ENCODE data around the gene SLMAP. TPM values are rescaled to one million over a fixed set of nuclear protein-coding genes. Genes with fewer than 3 reads are reported as not detected.
A peak's percentile ranks its signal among the peaks of the same experiment; 100 is the strongest.

Gene SLMAP
- polyA plus RNA-seq, 1 of the 3 experiments (the other 2 are of a cell fraction) = 10.5 TPM

DNA sequence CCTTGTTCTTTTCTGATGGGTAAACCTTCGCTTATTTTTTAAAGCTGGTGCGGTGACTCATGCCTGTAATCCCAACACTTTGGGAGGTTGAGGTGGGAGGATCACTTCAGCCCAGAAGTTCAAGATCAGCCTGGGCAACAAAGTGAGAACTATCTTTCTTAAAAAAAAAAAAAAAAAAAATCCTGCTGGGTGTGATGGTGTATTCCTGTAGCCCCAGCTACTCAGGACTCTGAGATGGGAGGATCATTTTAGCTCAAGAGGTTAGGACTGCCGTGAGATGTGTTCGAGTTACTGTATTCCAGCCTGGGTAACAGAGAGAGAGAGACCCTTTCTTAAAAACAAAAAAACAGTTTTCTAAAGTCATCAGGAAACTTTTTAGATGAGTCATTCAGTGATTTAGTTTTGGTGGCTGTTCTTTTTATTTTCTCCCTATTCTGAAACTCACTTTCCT is 37.7 kb downstream of the SLMAP start:
- no peak for TF ChIP-seq GABPA (IDR thresholded peaks at IDR 0.05; ENCODE audit: low read depth)
- TF ChIP-seq FOSL2 (IDR thresholded peaks at IDR 0.05; ENCODE audit: borderline replicate concordance, low read depth) = 0 out of 2 replicates have a peak, but pooled peaks have one; percentile 35
- H3K9me3 ChIP-seq = no peaks in the 10 kb centered on the region
- CTCF ChIA-PET = interaction anchor here (0.8 to 1.0 kb wide), 2 partner anchors 30 to 396 kb away, joined by 3 read pairs; no protein-coding TSS in a partner anchor
- peaks cover 0 to 3% of the 10 kb centered on the region in 2 experiments for H3K36me3 ChIP-seq (replicated peaks in 1 of 2; ENCODE audit: control insufficient read depth in 1 of 2, insufficient read depth in 2 of 2, low read length in 1 of 2)
- H3K4me3 ChIP-seq (ENCODE audit: low read depth in 2 of 2, low read length in 1 of 2) = no peak overlapping the region
- no peaks in the 10 kb centered on the region for H3K9me2 ChIP-seq
- no peaks in the 10 kb centered on the region for H3K27me3 ChIP-seq (ENCODE audit: insufficient read depth)
- peak overlapping the region; percentile 19; the same call in 1 of the 2 replicates for H3K4me2 ChIP-seq
- no peak for DNase-seq
- peaks cover 2 to 11% of the 10 kb centered on the region in 2 experiments; a peak in 3 of 4 replicates for H3K4me1 ChIP-seq (ENCODE audit: control insufficient read depth in 1 of 2, insufficient read depth in 2 of 2, low read depth in 1 of 2, low read length in 1 of 2)
- H4K20me1 ChIP-seq (ENCODE audit: insufficient read depth) = peaks cover 15% of the 10 kb centered on the region
- no peak overlapping the region for H2AFZ ChIP-seq (ENCODE audit: low read depth)
- WGBS (ENCODE audit: low lambda C conversion rate) = 80% methylated on average over 4 of the region's 4 CpGs
- peaks cover 4% of the 10 kb centered on the region for H3F3A ChIP-seq (replicated peaks; ENCODE audit: insufficient read depth)
- peak overlapping the region in 1 of 2 experiments; percentile 43; a peak in 1 of 4 replicates for H3K27ac ChIP-seq (ENCODE audit: low read depth in 2 of 2, low read length in 1 of 2)
- no peak overlapping the region for H3K9ac ChIP-seq
- POLR2A ChIA-PET = no interaction called here
- H3K79me2 ChIP-seq (ENCODE audit: insufficient read depth) = peaks cover 69% of the 10 kb centered on the region

DNA sequence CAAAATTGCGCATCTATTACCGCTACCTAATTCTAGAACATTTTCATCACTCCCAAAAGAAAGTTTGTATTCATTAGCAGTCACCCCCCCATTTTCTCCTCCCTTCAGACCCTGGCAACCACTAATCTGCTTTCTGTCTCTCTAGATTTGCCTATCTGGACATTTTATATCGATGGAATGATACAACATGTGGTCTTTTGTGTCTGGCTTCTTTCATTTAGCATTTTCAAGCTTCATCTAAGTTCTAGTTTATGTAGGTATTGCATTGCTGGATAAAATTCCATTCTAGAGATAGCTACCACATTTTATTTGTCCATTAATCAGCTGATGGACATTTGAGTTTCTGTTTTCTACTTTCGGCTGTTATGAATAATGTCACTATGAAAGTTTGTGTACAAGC is 38.4 kb downstream of the SLMAP start:
- no peak overlapping the region for H2AFZ ChIP-seq (ENCODE audit: low read depth)
- peaks cover 2 to 11% of the 10 kb centered on the region in 2 experiments; a peak in 3 of 4 replicates for H3K4me1 ChIP-seq (ENCODE audit: control insufficient read depth in 1 of 2, insufficient read depth in 2 of 2, low read depth in 1 of 2, low read length in 1 of 2)
- peaks cover 10% of the 10 kb centered on the region for H4K20me1 ChIP-seq (ENCODE audit: insufficient read depth)
- CTCF ChIA-PET = no interaction called here
- no peaks in the 10 kb centered on the region for H3K9me3 ChIP-seq
- H3K27me3 ChIP-seq (ENCODE audit: insufficient read depth) = no peaks in the 10 kb centered on the region
- no peak overlapping the region for H3K4me3 ChIP-seq (ENCODE audit: low read depth in 2 of 2, low read length in 1 of 2)
- H3K79me2 ChIP-seq (ENCODE audit: insufficient read depth) = peaks cover 68% of the 10 kb centered on the region
- WGBS (ENCODE audit: low lambda C conversion rate) = 77% methylated on average over 4 of the region's 4 CpGs
- peak overlapping the region; percentile 18 to 43; a peak in 2 of 4 replicates for H3K27ac ChIP-seq (ENCODE audit: low read depth in 2 of 2, low read length in 1 of 2)
- no peak for TF ChIP-seq MXI1 (IDR thresholded peaks at IDR 0.05; ENCODE audit: low read depth, low read length)
- no peak for TF ChIP-seq NRF1 (IDR thresholded peaks at IDR 0.05; ENCODE audit: low read depth, low read length)
- peak; percentile 60 for TF ChIP-seq TCF12 (IDR thresholded peaks at IDR 0.05)
- H3K36me3 ChIP-seq (replicated peaks in 1 of 2; ENCODE audit: control insufficient read depth in 1 of 2, insufficient read depth in 2 of 2, low read length in 1 of 2) = peaks cover 0 to 3% of the 10 kb centered on the region in 2 experiments
- H3K9me2 ChIP-seq = no peaks in the 10 kb centered on the region
- no peak for DNase-seq
- H3K9ac ChIP-seq = no peak overlapping the region
- H3K4me2 ChIP-seq = peak overlapping the region; percentile 19; the same call in 1 of the 2 replicates
- H3F3A ChIP-seq (replicated peaks; ENCODE audit: insufficient read depth) = peaks cover 4% of the 10 kb centered on the region
- POLR2A ChIA-PET = no interaction called here

DNA sequence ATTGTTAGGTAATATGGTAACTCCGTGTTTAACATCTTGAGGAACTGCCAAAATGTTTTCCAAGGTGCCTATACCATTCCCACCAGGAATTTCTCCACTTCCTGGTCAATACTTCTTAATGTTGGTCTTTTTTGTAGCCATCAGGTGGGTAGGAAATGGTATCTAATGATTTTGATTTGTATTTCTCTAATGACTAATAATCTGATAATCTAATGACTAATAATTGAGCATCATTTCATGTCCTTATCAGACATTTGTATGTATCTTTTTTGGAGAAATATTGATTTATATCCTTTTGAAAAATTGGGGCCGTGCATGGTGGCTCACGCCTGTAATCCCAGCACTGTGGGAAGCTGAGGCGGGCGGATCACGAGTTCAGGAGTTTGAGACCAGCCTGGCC is 38.8 kb downstream of the SLMAP start:
- Histone ChIP-seq H3K4me1 (ENCODE audit: control insufficient read depth in 1 of 2, insufficient read depth in 2 of 2, low read depth in 1 of 2, low read length in 1 of 2) (peaks cover 2 to 11% of the 10 kb centered on the region in 2 experiments; a peak in 3 of 4 replicates), H3K4me2 (peak overlapping the region; percentile 19; the same call in 1 of the 2 replicates), H3K9me2 (no peaks in the 10 kb centered on the region), H3K36me3 (replicated peaks in 1 of 2; ENCODE audit: control insufficient read depth in 1 of 2, insufficient read depth in 2 of 2, low read length in 1 of 2) (peaks cover 0 to 3% of the 10 kb centered on the region in 2 experiments), H3K27ac (ENCODE audit: low read depth in 2 of 2, low read length in 1 of 2) (peak overlapping the region in 1 of 2 experiments; percentile 43; a peak in 1 of 4 replicates), H3K9me3 (no peaks in the 10 kb centered on the region), H4K20me1 (ENCODE audit: insufficient read depth) (peaks cover 10% of the 10 kb centered on the region), H3K4me3 (ENCODE audit: low read depth in 2 of 2, low read length in 1 of 2) (no peak overlapping the region), H2AFZ (ENCODE audit: low read depth) (no peak overlapping the region), H3F3A (replicated peaks; ENCODE audit: insufficient read depth) (peaks cover 4% of the 10 kb centered on the region), H3K27me3 (ENCODE audit: insufficient read depth) (no peaks in the 10 kb centered on the region), H3K79me2 (ENCODE audit: insufficient read depth) (peaks cover 69% of the 10 kb centered on the region), H3K9ac (no peak overlapping the region)
- POLR2A ChIA-PET = no interaction called here
- 98% methylated on average over 6 of the region's 6 CpGs for WGBS (ENCODE audit: low lambda C conversion rate)
- DNase-seq = no peak
- CTCF ChIA-PET = no interaction called here
- TF ChIP-seq RCOR1 (IDR thresholded peaks at IDR 0.05; ENCODE audit: low read length) = no peak
- no peak for TF ChIP-seq GATA2 (CRISPR knock-in tag; IDR thresholded peaks at IDR 0.05)
- TF ChIP-seq FOXM1 (IDR thresholded peaks at IDR 0.05; ENCODE audit: low read depth) = no peak
- TF ChIP-seq SIN3A (IDR thresholded peaks at IDR 0.05; ENCODE audit: borderline replicate concordance, low read depth, low read length) = no peak
- TF ChIP-seq NRF1 (IDR thresholded peaks at IDR 0.05; ENCODE audit: low read depth, low read length) = no peak
- TF ChIP-seq, protein P1, sequence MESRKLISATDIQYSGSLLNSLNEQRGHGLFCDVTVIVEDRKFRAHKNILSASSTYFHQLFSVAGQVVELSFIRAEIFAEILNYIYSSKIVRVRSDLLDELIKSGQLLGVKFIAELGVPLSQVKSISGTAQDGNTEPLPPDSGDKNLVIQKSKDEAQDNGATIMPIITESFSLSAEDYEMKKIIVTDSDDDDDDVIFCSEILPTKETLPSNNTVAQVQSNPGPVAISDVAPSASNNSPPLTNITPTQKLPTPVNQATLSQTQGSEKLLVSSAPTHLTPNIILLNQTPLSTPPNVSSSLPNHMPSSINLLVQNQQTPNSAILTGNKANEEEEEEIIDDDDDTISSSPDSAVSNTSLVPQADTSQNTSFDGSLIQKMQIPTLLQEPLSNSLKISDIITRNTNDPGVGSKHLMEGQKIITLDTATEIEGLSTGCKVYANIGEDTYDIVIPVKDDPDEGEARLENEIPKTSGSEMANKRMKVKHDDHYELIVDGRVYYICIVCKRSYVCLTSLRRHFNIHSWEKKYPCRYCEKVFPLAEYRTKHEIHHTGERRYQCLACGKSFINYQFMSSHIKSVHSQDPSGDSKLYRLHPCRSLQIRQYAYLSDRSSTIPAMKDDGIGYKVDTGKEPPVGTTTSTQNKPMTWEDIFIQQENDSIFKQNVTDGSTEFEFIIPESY (IDR thresholded peaks at IDR 0.05; ENCODE audit: borderline replicate concordance, low read depth) = no peak
- TF ChIP-seq EP300 (IDR thresholded peaks at IDR 0.05; ENCODE audit: borderline replicate concordance in 1 of 2, low read depth in 1 of 2, low read length in 1 of 2) = no peak
- no peak for TF ChIP-seq FOSL2 (IDR thresholded peaks at IDR 0.05; ENCODE audit: borderline replicate concordance, low read depth)
- no peak for TF ChIP-seq MXI1 (IDR thresholded peaks at IDR 0.05; ENCODE audit: low read depth, low read length)
- TF ChIP-seq, protein P2, sequence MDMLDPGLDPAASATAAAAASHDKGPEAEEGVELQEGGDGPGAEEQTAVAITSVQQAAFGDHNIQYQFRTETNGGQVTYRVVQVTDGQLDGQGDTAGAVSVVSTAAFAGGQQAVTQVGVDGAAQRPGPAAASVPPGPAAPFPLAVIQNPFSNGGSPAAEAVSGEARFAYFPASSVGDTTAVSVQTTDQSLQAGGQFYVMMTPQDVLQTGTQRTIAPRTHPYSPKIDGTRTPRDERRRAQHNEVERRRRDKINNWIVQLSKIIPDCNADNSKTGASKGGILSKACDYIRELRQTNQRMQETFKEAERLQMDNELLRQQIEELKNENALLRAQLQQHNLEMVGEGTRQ (IDR thresholded peaks at IDR 0.05; ENCODE audit: borderline replicate concordance, low read depth, low read length) = no peak
- TF ChIP-seq, protein P3, sequence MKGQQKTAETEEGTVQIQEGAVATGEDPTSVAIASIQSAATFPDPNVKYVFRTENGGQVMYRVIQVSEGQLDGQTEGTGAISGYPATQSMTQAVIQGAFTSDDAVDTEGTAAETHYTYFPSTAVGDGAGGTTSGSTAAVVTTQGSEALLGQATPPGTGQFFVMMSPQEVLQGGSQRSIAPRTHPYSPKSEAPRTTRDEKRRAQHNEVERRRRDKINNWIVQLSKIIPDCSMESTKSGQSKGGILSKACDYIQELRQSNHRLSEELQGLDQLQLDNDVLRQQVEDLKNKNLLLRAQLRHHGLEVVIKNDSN (IDR thresholded peaks at IDR 0.05; ENCODE audit: borderline replicate concordance, low read depth) = no peak
- no peak for TF ChIP-seq ELF1 (IDR thresholded peaks at IDR 0.05)
- TF ChIP-seq TAF1 (IDR thresholded peaks at IDR 0.05; ENCODE audit: borderline replicate concordance, low read depth, low read length) = no peak
- TF ChIP-seq CHD2 (IDR thresholded peaks at IDR 0.05; ENCODE audit: low read length, partially characterized antibody) = no peak

Measured in SK-N-SH (cell line).